CD4-positive, alpha-beta T cell (primary cell): Measurements from ENCODE around the gene CNMD. TPM values are rescaled to one million over a fixed set of nuclear protein-coding genes. Genes with fewer than 3 reads are reported as not detected.

Experiments
- ATAC-seq: fragments of 200-7000 bp; cut with Tn5 transposase; one replicate; pipeline ENCODE4 v1.10.0; 2022; ENCODE audit warnings: mild to moderate bottlenecking; ENCODE audit not compliant: poor library complexity
- CTCF ChIA-PET: fragments of 350-600 bp; sonication (Branson Sonifier 250); formaldehyde crosslinking; loops from one replicate; lab custom pipeline; 2021; ENCODE audit warnings: antibody characterized with exemption, inconsistent platforms; lab: Charles Lee
- POLR2A ChIA-PET: fragments of 350-600 bp; sonication (Branson Sonifier 250); formaldehyde crosslinking; loops from one replicate; lab custom pipeline; 2021; ENCODE audit warnings: antibody characterized with exemption, inconsistent platforms; lab: Charles Lee
- DNase-seq, 14 experiments: peaks; one replicate each; pipeline ENCODE4 v3.0.0-alpha.2; 2013 to 2020; ENCODE audit warnings: mixed read lengths in 2 of 14
- H3K27ac ChIP-seq, 2 donors: one replicate each; pipeline versions ENCODE4 v1.5.1 to v1.7.0; 2013; ENCODE audit warnings: low read length in 2 of 2, low read depth in 1 of 2, mild to moderate bottlenecking in 1 of 2
- H3K27me3 ChIP-seq, 2 experiments: 1 replicate in 1 of 2; 2 replicates in 1 of 2; pipeline versions ENCODE4 v1.6.1 to v1.7.0; 2013; ENCODE audit warnings: low read length in 2 of 2, control low read depth in 1 of 2, mild to moderate bottlenecking in 1 of 2, moderate library complexity in 1 of 2; ENCODE audit not compliant: insufficient read depth in 2 of 2, control insufficient read depth in 1 of 2
- H3K36me3 ChIP-seq: one replicate; pipeline ENCODE4 v1.6.1; 2013; ENCODE audit warnings: low read length, control low read depth; ENCODE audit not compliant: insufficient read depth
- H3K4me1 ChIP-seq: one replicate; pipeline ENCODE4 v1.6.1; 2013; ENCODE audit warnings: low read length, control low read depth; ENCODE audit not compliant: insufficient read depth
- H3K4me3 ChIP-seq: one replicate; pipeline ENCODE4 v1.5.1; 2013; ENCODE audit warnings: mild to moderate bottlenecking, low read length, moderate library complexity
- H3K9me3 ChIP-seq, 2 experiments: 1 replicate in 1 of 2; 2 replicates in 1 of 2; pipeline versions ENCODE4 v1.6.1 to v1.7.0; 2013; ENCODE audit warnings: low read length in 2 of 2, mild to moderate bottlenecking in 2 of 2, control low read depth in 1 of 2, moderate library complexity in 1 of 2; ENCODE audit not compliant: control insufficient read depth in 1 of 2, insufficient read depth in 1 of 2
- H3K27ac Mint-ChIP-seq: one replicate; pipeline ENCODE4 v1.8.0; 2020; ENCODE audit warnings: mixed read lengths
- H3K27me3 Mint-ChIP-seq: one replicate; pipeline ENCODE4 v1.8.0; 2021; ENCODE audit warnings: mixed read lengths
- H3K36me3 Mint-ChIP-seq: one replicate; pipeline ENCODE4 v1.8.0; 2021; ENCODE audit warnings: low read depth, mixed read lengths
- H3K4me1 Mint-ChIP-seq: one replicate; pipeline ENCODE4 v1.8.0; 2021; ENCODE audit warnings: low read depth, mixed read lengths
- H3K4me3 Mint-ChIP-seq: one replicate; pipeline ENCODE4 v1.8.0; 2020; ENCODE audit warnings: mild to moderate bottlenecking, mixed read lengths
- H3K9me3 Mint-ChIP-seq: one replicate; pipeline ENCODE4 v1.8.0; 2020; ENCODE audit warnings: mixed read lengths
- CTCF ChIP-seq: fragments of 200-600 bp; IDR thresholded peaks from one replicate; pipeline ENCODE4 v1.8.0; 2022; ENCODE audit warnings: antibody characterized with exemption, mild to moderate bottlenecking
- intact Hi-C, 2 experiments: fragments of 100-400 bp; cut with DNase I in 1 of 2; cut with micrococcal nuclease in 1 of 2; formaldehyde crosslinking; loops; one replicate each; pipeline versions ENCODE4 v1.15.1 to v1.9.0; 2023 to 2025; cut with DNase I, micrococcal nuclease
- total RNA-seq, 174 experiments: library from RNA in 2 of 174; stranded (reverse) in 2 of 174; gene quantifications; one replicate each; pipeline ENCODE4 v1.2.3 and lab custom pipeline; 2021 to 2026

CNMD gene
- total RNA-seq, 2 experiments from 2014 or later, result not detected

- ATAC-seq, result no peak
- Mint-ChIP-seq H3K27me3 (no peaks in the 10 kb centered on the region), H3K36me3 (peaks cover 92% of the 10 kb centered on the region), H3K4me1 (no peaks in the 10 kb centered on the region), H3K9me3 (no peaks in the 10 kb centered on the region), H3K27ac (no peak overlapping the region), H3K4me3 (no peak overlapping the region)
- intact Hi-C loops, result no loop called here
- Histone ChIP-seq H3K9me3 (no peaks in the 10 kb centered on the region), H3K4me3 (no peak overlapping the region), H3K27me3 (no peaks in the 10 kb centered on the region), H3K27ac (no peak overlapping the region), H3K36me3 (peaks cover 79% of the 10 kb centered on the region), H3K4me1 (no peaks in the 10 kb centered on the region)
- POLR2A ChIA-PET, result interaction anchor here (2.4 kb wide), 1 partner anchor 11 kb away, joined by 24 read pairs; the partner anchor contains the start of gene SUGT1
- TF ChIP-seq CTCF, result no peak
- CTCF ChIA-PET, result interaction anchor here (5.7 kb wide), 1 partner anchor 12 kb away, joined by 36 read pairs; the partner anchor contains the start of gene SUGT1
- DNase-seq, result no peak
Observed at GRCh38 chr13:52664272-52664671, 75.3 kb downstream of the CNMD start.

DNA sequence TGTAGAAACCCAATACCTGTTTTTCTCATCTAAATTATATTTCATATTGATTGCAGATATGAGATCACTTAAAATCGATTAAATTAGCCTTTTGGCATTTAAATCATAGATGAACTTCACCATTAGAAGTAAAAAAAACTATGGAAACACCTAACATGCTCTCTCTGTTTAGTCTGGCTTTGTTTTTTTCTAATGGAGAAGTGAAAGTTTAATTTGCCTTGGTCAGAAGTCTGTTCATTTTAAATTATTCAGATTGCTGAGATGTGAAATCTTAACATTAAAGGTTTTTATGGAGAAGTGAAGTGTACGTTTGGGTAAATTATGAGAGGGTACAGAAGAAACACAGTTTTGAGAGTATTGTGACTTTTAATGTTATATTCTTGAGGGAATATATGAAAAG, 80.3 kb downstream of the CNMD start:
- H3K36me3 ChIP-seq, result peaks cover 55% of the 10 kb centered on the region
- H3K27ac Mint-ChIP-seq, result no peak overlapping the region
- CTCF ChIA-PET, result no interaction called here

More for the DNA sequence above, 80.3 kb downstream of the CNMD start:
- Histone ChIP-seq H3K27me3 (no peaks in the 10 kb centered on the region), H3K9me3 (no peaks in the 10 kb centered on the region), H3K4me1 (peaks cover 8% of the 10 kb centered on the region), H3K4me3 (no peak overlapping the region), H3K27ac (no peak overlapping the region)
- DNase-seq, result no peak
- intact Hi-C loops, result loop anchor here in 1 of 2 experiments (10.0 kb wide), 2 partner anchors 655 to 845 kb away; no protein-coding TSS in a partner anchor
- Mint-ChIP-seq H3K4me1 (no peaks in the 10 kb centered on the region), H3K9me3 (no peaks in the 10 kb centered on the region), H3K36me3 (peaks cover 52% of the 10 kb centered on the region), H3K27me3 (no peaks in the 10 kb centered on the region), H3K4me3 (no peak overlapping the region)
- TF ChIP-seq CTCF, result no peak
- ATAC-seq, result no peak
- POLR2A ChIA-PET, result no interaction called here

Other genes starting within 250 kb of the CNMD start
- gene HNRNPA1L2, start 97.4 kb downstream of the CNMD start, total RNA-seq, result 10 to 100 TPM; 15.5 to 17.1 TPM
- 10 to 100 TPM; 18.5 to 20.1 TPM for gene SUGT1, start 87.0 kb downstream of the CNMD start, total RNA-seq
- gene PCDH8, start 108.8 kb upstream of the CNMD start, total RNA-seq, result not detected